Pancreas (tissue), 10 donors: Measurements from ENCODE around the gene TMX1. TPM values are rescaled to one million over a fixed set of nuclear protein-coding genes. Genes with fewer than 3 reads are reported as not detected.

Experiments
- ATAC-seq, 4 donors: fragments of 200-7000 bp; cut with Tn5 transposase; one replicate each; pipeline versions ENCODE4 v1.8.0 to v1.9.1; 2020; ENCODE audit warnings: mild to moderate bottlenecking in 4 of 4, moderate library complexity in 4 of 4
- DNase-seq, 6 donors: peaks; one replicate each; pipeline ENCODE4 v3.0.0-alpha.2; 2020
- FAIRE-seq: peaks from 2 replicates; lab custom pipeline; 2012; peaks lifted over from hg19 to GRCh38; lab: Jason Lieb, UNC
- H3K27ac ChIP-seq, 4 donors: fragments of 200-600 bp; sonication (generic); 1 replicate in 3 of 4; 2 replicates in 1 of 4; pipeline versions ENCODE4 v1.5.0 to v1.8.0; 2020
- H3K27me3 ChIP-seq, 4 donors: fragments of 200-600 bp; one replicate each; pipeline ENCODE4 v1.8.0; 2021
- H3K36me3 ChIP-seq, 3 donors: fragments of 200-600 bp; sonication (generic) in 1 of 3; one replicate each; pipeline versions ENCODE4 v1.5.0 to v1.8.0; 2020 to 2021
- H3K4me1 ChIP-seq, 3 donors: fragments of 200-600 bp; one replicate each; pipeline ENCODE4 v1.8.0; 2021
- H3K4me3 ChIP-seq, 4 donors: fragments of 200-600 bp; sonication (generic) in 2 of 4; one replicate each; pipeline versions ENCODE4 v1.5.0 to v1.8.0; 2020 to 2021
- H3K9me3 ChIP-seq, 4 donors: fragments of 200-600 bp; one replicate each; pipeline ENCODE4 v1.8.0; 2021
- CTCF ChIP-seq, 4 donors: fragments of 200-600 bp; sonication (generic) in 3 of 4; IDR thresholded peaks; one replicate each; pipeline versions ENCODE4 v1.5.0 to v1.8.0; 2021; ENCODE audit warnings: antibody characterized with exemption in 4 of 4
- WGBS, 2 donors: extraction: QIAGEN DNeasy Blood & Tissue Kit; methylation state at CpG; one replicate each; pipeline ENCODE4 v1.1.7; 2013; 5-methylcytosine and 5-hydroxymethylcytosine counted together
- intact Hi-C, 3 donors: fragments of 100-400 bp; cut with DNase I; formaldehyde crosslinking; loops; one replicate each; pipeline versions ENCODE4 v1.11.1 to v1.14.2; 2022
- polyA plus RNA-seq, 2 donors: library from polyadenylated mRNA; stranded (reverse); fragments of 200-250 nt; gene quantifications; one replicate each; pipeline ENCODE4 v1.2.3, GENCODE V29; 2013
- total RNA-seq, 6 donors: library from RNA; stranded (reverse); fragmentation: NEBNext Ultra II Directional in 4 of 6; extraction: Animal tissue kit (Norgen Biotek cat#: 25700) in 4 of 6; gene quantifications; one replicate each; pipeline versions ENCODE4 v1.2.1 to v1.2.4, GENCODE V29; 2021 to 2023
- donor health status: healthy with polysubstance abuse.
- donor health status: DM: no; HTN: no; CAD: no; lungs with moderate emphysema.
- donor health status: DM: no; HTN: no; CAD: no.
- donor health status: control.
- donor health status: control.
- donor health status: Bipolar disorder and iron deficiency.
- donor health status: DM: yes; HTN: yes; CAD: no.
- donor health status: DM: no; HTN: no; CAD: no.
- donor health status: DM: no; HTN: no; CAD: no.
- donor health status: DM: yes; HTN: yes; CAD: no.

TMX1 gene
- total and polyA plus RNA-seq, 8 donors = 3.0 to 22.5 (median 13.2) TPM

- FAIRE-seq (no peak), DNase-seq (no peak), ATAC-seq (no peak)
- H3K27me3 ChIP-seq = no peaks in the 10 kb centered on the region
- H3K36me3 ChIP-seq = no peaks in the 10 kb centered on the region
- 66 to 74% methylated on average over 6 of the region's 6 CpGs for WGBS, 2 donors
- no peak overlapping the region for H3K27ac ChIP-seq
- H3K4me3 ChIP-seq = no peak overlapping the region
- TF ChIP-seq CTCF (IDR thresholded peaks at IDR 0.05) = no peak
- intact Hi-C loops = no loop called here
- no peaks in the 10 kb centered on the region for H3K9me3 ChIP-seq
- H3K4me1 ChIP-seq = no peaks in the 10 kb centered on the region
Observed at GRCh38 chr14:51205486-51205885, 34.6 kb upstream of the TMX1 start.

- H3K4me1 ChIP-seq = no peaks in the 10 kb centered on the region
- WGBS, 2 donors = 70 to 75% methylated on average over 1 of the region's 1 CpG
- intact Hi-C loops = no loop called here
- FAIRE-seq (no peak), DNase-seq (no peak), ATAC-seq (no peak)
- no peaks in the 10 kb centered on the region for H3K9me3 ChIP-seq
- H3K36me3 ChIP-seq = no peaks in the 10 kb centered on the region
- no peaks in the 10 kb centered on the region for H3K27me3 ChIP-seq
- H3K4me3 ChIP-seq = no peak overlapping the region
- no peak overlapping the region for H3K27ac ChIP-seq
- TF ChIP-seq CTCF (IDR thresholded peaks at IDR 0.05) = no peak
Observed at GRCh38 chr14:51206462-51206861, 33.6 kb upstream of the TMX1 start.

GRCh38 chr14:51207621-51208020 lies 32.4 kb upstream of the TMX1 start:
- intact Hi-C loops = no loop called here
- DNase-seq = no peak
- no peaks in the 10 kb centered on the region for H3K27me3 ChIP-seq
- no peaks in the 10 kb centered on the region for H3K9me3 ChIP-seq
- WGBS, 2 donors = 52 to 54% methylated on average over 5 of the region's 5 CpGs
- ATAC-seq = no peak
- no peaks in the 10 kb centered on the region for H3K36me3 ChIP-seq
- no peak for TF ChIP-seq CTCF (IDR thresholded peaks at IDR 0.05)
- H3K4me1 ChIP-seq = no peaks in the 10 kb centered on the region
- H3K27ac ChIP-seq = no peak overlapping the region
- FAIRE-seq = no peak
- H3K4me3 ChIP-seq = no peak overlapping the region

GRCh38 chr14:51208982-51209381 lies 31.1 kb upstream of the TMX1 start:
- no peak for TF ChIP-seq CTCF (IDR thresholded peaks at IDR 0.05)
- ATAC-seq (no peak), DNase-seq (no peak), FAIRE-seq (no peak)
- H3K36me3 ChIP-seq = no peaks in the 10 kb centered on the region
- intact Hi-C loops = no loop called here
- no peaks in the 10 kb centered on the region for H3K27me3 ChIP-seq
- no peaks in the 10 kb centered on the region for H3K4me1 ChIP-seq
- H3K4me3 ChIP-seq = no peak overlapping the region
- no peaks in the 10 kb centered on the region for H3K9me3 ChIP-seq
- 92% methylated on average over 1 of the region's 1 CpG for WGBS, 2 donors
- no peak overlapping the region for H3K27ac ChIP-seq

- WGBS, 2 donors = 59 to 65% methylated on average over 1 of the region's 1 CpG
- Histone ChIP-seq H3K4me3 (no peak overlapping the region), H3K27ac (no peak overlapping the region), H3K27me3 (no peaks in the 10 kb centered on the region), H3K36me3 (no peaks in the 10 kb centered on the region), H3K4me1 (no peaks in the 10 kb centered on the region), H3K9me3 (no peaks in the 10 kb centered on the region)
- no peak for TF ChIP-seq CTCF (IDR thresholded peaks at IDR 0.05)
- intact Hi-C loops = no loop called here
- FAIRE-seq (no peak), ATAC-seq (no peak), DNase-seq (no peak)
Observed at GRCh38 chr14:51209457-51209856, 30.6 kb upstream of the TMX1 start.
